ENCODE results near the gene ELAVL2.
A peak's percentile ranks its signal among the peaks of the same experiment; 100 is the strongest.

Gene ELAVL2

DNA sequence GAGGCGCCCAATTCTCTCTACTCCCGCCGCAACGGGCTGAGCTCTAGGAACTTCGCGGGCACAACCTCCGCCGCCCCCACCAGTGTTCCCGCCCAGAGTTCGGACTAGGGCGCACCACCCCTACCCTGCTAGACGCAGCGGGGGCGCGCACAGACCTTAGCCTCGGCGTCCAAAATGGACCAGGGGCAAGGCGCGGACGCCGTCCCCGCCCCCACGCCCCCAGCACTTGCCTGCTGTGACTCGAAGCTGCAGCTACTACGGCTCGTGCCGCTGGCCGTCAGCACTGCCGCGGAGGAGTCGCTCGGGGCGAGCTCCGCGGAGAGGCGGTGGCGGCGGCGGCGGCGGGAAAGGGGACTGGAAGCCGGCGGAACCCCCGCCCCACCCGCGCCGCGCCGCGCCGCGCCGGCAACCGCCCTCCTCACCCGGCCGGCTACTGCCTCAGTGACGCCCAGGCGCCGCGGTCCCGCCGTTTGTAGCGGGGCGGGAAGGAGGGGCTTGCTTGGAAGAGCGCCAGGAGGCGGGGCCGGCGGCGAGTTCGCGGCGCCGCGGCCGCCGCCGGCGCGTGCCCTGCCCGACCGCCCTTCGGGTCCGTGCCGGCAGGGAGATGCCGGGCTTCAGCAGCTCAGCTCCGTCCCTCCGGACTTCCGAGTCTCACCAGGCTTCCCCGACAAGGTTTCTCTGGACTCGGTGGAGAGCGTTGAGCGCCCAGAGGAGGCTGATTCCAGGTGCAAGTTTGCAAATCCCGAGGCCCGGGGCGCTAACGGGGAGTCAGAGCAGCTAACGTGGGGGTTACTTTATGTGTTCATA, 4.5 kb downstream of the ELAVL2 start:
- peak; percentile 38 to 52 for DNase-seq

- peak; percentile 26 to 46 for DNase-seq
Measured at GRCh38 chr9:23820451-23821374, 5.3 kb downstream of the ELAVL2 start.

DNA sequence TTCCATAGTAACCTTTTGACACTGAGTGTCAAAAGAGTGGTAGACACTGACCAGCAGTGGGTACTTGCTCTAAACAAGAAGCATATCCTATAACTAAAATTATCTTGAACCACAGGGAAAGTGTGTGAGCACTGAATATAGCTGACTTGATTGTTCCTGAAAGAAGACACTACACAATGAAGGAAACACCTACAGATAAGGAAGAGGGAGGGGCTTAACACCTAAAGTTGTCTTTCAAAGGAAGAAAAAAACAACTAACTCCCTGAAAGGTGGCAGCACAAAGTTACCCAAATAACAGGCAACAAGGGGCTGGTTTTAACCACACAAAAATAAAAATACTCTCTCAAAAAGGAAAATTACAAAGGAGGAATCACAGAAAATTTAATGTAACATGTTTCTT, 6.6 kb downstream of the ELAVL2 start:
- DNase-seq, result no peak

DNA sequence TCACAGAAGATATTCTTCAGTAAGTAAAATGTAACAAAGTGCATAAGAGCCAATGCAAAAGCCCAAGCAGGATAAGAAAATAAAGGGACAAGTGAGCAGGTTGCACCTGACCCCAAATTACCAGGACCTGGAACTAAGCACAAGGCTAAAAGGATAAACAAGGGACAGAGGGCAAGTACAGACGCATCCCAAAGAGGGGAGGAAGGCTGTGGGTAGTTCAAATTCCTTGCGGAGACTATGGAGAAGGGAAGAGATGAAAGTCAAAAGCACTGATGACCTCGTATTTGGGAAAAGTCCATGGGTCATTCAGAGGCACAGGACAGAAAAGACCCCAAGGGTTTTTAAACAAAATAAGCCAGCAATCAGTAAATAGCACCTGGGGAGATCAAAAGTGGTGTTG, 11.8 kb downstream of the ELAVL2 start:
- DNase-seq, result no peak

DNA sequence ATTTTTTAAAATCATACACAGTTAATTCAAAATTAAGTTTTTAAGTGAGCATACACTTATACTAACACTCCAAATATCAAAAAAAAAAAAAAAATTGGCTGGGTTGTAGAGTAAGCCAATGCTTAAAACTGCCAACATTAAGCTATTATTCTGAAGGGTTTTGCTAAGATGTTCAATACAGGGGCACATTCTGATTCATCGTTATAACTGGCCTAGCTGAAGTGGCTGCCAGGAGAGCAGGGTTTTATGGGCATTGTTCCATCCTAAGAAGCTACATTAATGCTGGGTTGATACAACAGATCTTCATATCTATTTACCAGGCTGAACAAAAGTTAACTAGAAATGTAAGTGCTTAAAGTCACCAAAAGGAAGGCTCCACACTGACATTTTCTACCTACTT, 13.4 kb downstream of the ELAVL2 start:
- no peak for DNase-seq

- no peak for DNase-seq
Measured at GRCh38 chr9:23811633-23812032, 14.4 kb downstream of the ELAVL2 start.

GRCh38 chr9:23803216-23803615, 22.8 kb downstream of the ELAVL2 start:
- no peak for DNase-seq

GRCh38 chr9:23801523-23801922, 24.5 kb downstream of the ELAVL2 start:
- no peak for DNase-seq

DNA sequence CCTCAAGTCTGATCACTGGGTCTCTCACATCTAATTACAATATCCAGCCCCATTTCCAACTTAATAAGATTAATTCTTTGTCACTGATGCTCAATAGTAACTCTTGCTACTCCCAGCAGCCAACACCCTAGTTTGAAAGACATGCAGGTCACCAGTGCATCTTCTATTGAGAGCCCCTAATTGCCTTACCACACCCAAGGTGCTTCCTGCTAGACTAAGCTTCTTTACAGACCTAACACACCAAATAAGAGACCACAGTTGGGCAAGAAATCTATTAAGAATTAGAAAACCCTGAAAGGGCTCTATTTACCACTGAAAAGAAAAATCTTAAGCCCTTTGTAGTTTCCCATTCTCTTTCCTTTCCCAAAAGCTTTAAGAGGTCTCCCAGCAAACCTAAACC, 26.5 kb downstream of the ELAVL2 start:
- no peak for DNase-seq

GRCh38 chr9:23798325-23798724, 27.7 kb downstream of the ELAVL2 start:
- DNase-seq, result no peak

GRCh38 chr9:23796209-23796608, 29.8 kb downstream of the ELAVL2 start:
- no peak for DNase-seq

GRCh38 chr9:23790351-23791260, 35.4 kb downstream of the ELAVL2 start:
- DNase-seq, result no peak

DNA sequence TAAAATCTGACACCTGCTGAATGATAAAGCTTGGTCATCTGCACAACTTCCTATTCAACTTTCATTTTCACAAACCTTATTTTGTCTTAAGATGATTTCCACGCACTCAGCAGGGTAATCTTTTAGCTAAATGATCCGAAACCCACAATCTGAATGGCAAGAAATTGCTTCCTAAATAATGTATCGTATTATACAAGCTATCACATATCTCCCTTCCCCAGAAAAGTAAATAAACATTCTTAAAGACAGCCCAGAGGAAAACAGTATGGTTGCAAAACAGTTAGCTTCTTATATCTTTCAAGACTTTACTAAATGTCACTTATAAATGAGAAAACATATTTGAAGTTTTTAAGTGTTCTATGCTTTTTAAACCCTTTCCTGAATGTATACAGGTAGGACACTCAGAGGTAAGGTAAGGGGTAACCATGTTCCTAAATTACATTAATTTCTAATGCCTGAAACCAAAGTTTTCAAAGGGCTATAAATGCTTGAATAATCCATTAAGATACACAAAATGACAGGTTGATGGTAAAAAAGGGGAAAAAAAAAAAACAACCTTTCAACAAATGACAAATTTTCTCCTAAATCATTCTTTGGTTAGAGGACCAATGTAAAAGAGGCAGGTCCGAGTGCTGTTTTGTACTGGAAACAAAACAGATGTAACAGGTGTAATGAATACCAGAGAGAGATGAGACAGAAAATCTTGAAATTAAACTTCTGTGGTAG, 36.3 kb downstream of the ELAVL2 start:
- no peak for DNase-seq

- DNase-seq, result no peak
Measured at GRCh38 chr9:23784962-23785361, 41.1 kb downstream of the ELAVL2 start.

GRCh38 chr9:23783509-23783908, 42.5 kb downstream of the ELAVL2 start:
- no peak for DNase-seq

- DNase-seq, result no peak
Measured at GRCh38 chr9:23779220-23779619, 46.8 kb downstream of the ELAVL2 start.

DNA sequence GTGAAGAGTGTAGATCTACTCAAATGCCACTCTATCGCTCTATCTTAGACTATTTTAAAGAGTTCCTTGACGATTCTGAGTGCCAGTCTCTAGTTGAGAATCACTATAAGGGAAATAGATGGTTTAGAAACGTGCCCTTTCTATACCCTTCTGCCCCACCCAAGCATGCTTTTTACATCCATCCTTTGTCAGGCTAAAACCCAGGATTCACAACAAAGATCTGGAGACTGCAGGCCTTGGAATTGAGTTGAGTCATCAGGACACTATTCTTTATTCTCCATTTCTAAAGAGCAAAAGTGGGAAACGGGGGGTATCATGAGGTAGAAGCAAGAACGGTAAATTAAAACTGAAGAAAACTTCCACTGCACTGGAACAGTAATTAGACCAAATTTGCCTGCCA, 48.7 kb downstream of the ELAVL2 start:
- no peak for DNase-seq

DNA sequence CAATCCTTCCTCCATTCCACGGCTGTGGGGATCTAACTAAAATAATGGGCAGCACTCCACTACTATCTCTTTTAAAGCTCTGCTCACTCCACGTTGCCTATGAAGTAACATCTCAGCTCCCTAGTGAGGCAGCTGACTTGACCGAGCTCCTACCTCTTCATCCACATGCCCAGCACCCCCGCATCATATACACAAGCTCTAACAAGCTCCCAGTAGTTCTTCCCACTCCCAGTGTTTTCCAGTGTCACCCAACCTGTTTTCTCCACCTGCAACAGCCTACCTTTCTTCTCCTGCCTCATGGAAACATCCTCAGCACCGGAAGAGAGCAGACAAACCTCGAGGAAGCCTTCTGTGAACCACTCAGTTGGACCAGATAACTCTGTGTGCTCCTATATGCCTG, 50.5 kb downstream of the ELAVL2 start:
- no peak for DNase-seq

GRCh38 chr9:23774266-23774665, 51.8 kb downstream of the ELAVL2 start:
- DNase-seq, result no peak

DNA sequence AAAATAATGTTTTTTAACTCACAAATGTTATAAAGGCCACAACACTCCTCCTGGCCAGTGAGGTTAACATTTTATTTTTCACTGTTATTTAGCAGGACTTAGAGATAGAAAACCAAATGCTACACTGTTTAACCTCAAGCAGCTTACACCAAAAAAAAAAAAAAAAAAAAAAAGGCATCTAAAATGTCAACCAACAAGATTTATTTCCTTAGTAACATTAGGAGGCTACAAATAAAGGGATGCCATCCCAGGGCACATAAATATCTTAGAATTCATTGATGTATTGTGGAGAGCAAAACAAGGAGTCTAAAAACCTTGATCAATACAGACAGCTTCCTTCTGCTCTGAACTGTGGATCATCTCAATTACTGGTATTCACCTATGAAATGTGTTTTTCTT, 53.7 kb downstream of the ELAVL2 start:
- DNase-seq, result no peak

GRCh38 chr9:23771746-23772384, 54.2 kb downstream of the ELAVL2 start:
- no peak for DNase-seq

Measured in NCI-H187 (cell line).